Adipose tissue (tissue), 3 donors: ENCODE results near the gene THOC7. TPM values are rescaled to one million over a fixed set of nuclear protein-coding genes. Genes with fewer than 3 reads are reported as not detected.

Source experiments
- H3K27ac ChIP-seq: one replicate; pipeline ENCODE4 v1.5.1; 2013; ENCODE audit warnings: low read depth, low read length
- WGBS, 3 donors: extraction: QIAGEN DNeasy Blood & Tissue Kit; methylation state at CpG; one replicate each; pipeline ENCODE4 v1.1.7; 2013; 5-methylcytosine and 5-hydroxymethylcytosine counted together
- polyA plus RNA-seq, 3 donors: library from polyadenylated mRNA; stranded (reverse); fragments of 200-250 nt; gene quantifications; one replicate each; pipeline ENCODE4 v1.2.3, GENCODE V29; 2013
- donor health status: healthy with polysubstance abuse.
- donor health status: Bipolar disorder and iron deficiency.
- donor health status: healthy.

Gene THOC7
- polyA plus RNA-seq, 3 donors, result 37.1 to 106 (median 41.8) TPM

GRCh38 chr3:63800097-63800496 is 63.5 kb downstream of the THOC7 start:
- H3K27ac ChIP-seq, result no peak overlapping the region
- WGBS, 3 donors, result 74 to 85% (median 81%) methylated on average over 5 of the region's 5 CpGs

GRCh38 chr3:63798949-63799348 is 64.7 kb downstream of the THOC7 start:
- 83 to 94% (median 89%) methylated on average over 2 of the region's 2 CpGs for WGBS, 3 donors
- no peak overlapping the region for H3K27ac ChIP-seq

- WGBS, 3 donors, result 94 to 97% (median 96%) methylated on average over 2 of the region's 2 CpGs
- no peak overlapping the region for H3K27ac ChIP-seq
Observed at GRCh38 chr3:63798544-63798943, 65.1 kb downstream of the THOC7 start.

GRCh38 chr3:63795438-63795837 is 68.2 kb downstream of the THOC7 start:
- 57 to 76% (median 67%) methylated on average over 6 of the region's 6 CpGs for WGBS, 3 donors
- H3K27ac ChIP-seq, result no peak overlapping the region

GRCh38 chr3:63791974-63792373 is 71.6 kb downstream of the THOC7 start:
- H3K27ac ChIP-seq, result no peak overlapping the region
- WGBS, 3 donors, result 5 to 20% (median 17%) methylated on average over 1 of the region's 1 CpG

Other genes with a start within 250 kb of the THOC7 start
- gene SNTN, start 211.1 kb downstream of the THOC7 start, polyA plus RNA-seq, result under 1 TPM in 1 of 3 donors, not detected in 2; 0.06 TPM
- gene C3orf49, start 44.5 kb downstream of the THOC7 start, polyA plus RNA-seq, result not detected
- 1 to 10 TPM; 5.2 to 8.4 (median 5.5) TPM for gene ATXN7, start 62 bp upstream of the THOC7 start, polyA plus RNA-seq
- not detected for gene SCAANT1, start 48.6 kb upstream of the THOC7 start, polyA plus RNA-seq
- 100 to 1,000 TPM in 1 of 3 donors, 10 to 100 TPM in 2; 62.9 to 222 (median 65.2) TPM for gene PSMD6, start 159.7 kb upstream of the THOC7 start, polyA plus RNA-seq